ENCODE measurements around the gene HNF1B. TPM values are rescaled to one million over a fixed set of nuclear protein-coding genes. Genes with fewer than 3 reads are reported as not detected.

HNF1B gene
- total and polyA plus RNA-seq, 3 experiments from 2014 or later: 0.22 to 0.73 TPM; not detected in 1

DNA sequence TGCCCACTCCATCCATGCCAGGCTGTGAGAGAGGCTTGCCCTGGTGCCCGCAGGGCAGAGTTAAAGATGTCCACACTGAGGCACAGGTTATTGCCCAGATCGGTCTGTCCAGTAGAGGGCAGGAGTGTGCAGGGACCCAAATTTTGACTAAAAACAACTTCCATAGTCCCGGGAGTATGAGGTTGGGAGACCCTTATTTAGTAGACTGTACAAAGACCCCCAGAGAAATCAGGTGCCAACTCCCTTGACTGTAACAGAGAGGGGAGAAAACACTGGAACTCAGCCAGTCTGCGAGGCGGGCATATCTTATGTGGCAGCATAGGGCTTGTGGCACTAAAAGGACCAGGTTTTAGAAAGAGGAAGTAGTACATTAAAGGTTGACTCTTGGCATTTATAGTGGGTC lies 43.4 kb downstream of the HNF1B start:
- H3K27me3 Mint-ChIP-seq: peaks cover 6 to 49% of the 10 kb centered on the region in 2 donors

DNA sequence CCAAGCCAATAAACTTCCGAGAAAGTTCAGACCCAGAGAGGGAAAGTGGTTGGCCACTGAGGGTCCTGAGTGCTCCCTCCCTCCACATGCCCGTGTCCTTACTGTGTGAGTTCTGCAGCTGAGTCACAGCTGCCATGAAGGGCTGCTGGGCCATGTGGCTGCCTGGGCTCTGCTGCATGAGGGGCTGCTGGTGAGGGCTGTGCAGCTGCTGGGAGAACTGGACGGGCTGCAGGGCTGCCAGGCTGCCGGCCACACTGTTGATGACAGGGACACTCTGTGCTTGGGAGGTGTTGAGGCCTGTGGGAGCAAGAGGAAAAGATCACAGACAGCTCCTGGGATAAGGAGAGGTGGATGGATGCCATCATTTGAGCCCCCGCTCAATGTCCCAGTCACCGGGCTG lies 44.0 kb downstream of the HNF1B start:
- Histone ChIP-seq H3K36me3 (ENCODE audit: insufficient read depth, low read length) (no peaks in the 10 kb centered on the region), H3K4me1 (ENCODE audit: insufficient read depth, low read length) (no peaks in the 10 kb centered on the region), H3K27me3 (ENCODE audit: insufficient read depth, low read length, poor library complexity, severe bottlenecking) (peaks cover 7% of the 10 kb centered on the region), H3K27ac (ENCODE audit: low read depth, low read length) (no peak overlapping the region), H3K4me3 (ENCODE audit: low read length) (no peak overlapping the region), H3K9me3 (ENCODE audit: low read length) (no peaks in the 10 kb centered on the region)
- ChIA-PET CTCF (no interaction called here), POLR2A (no interaction called here)
- Mint-ChIP-seq H3K9me3 (no peaks in the 10 kb centered on the region), H3K27me3 (peaks cover 4 to 49% of the 10 kb centered on the region in 2 donors), H3K4me1 (peaks cover 0 to 3% (median 3%) of the 10 kb centered on the region in 3 donors), H3K4me3 (no peak overlapping the region), H3K27ac (no peak overlapping the region), H3K36me3 (no peaks in the 10 kb centered on the region)
- DNase-seq: no peak

More for the DNA sequence above, 43.4 kb downstream of the HNF1B start:
- ChIA-PET CTCF (no interaction called here), POLR2A (no interaction called here)
- Mint-ChIP-seq H3K36me3 (no peaks in the 10 kb centered on the region), H3K27ac (peak overlapping the region in 1 of 8 donors; percentile 66), H3K4me3 (peak overlapping the region in 1 of 7 donors; percentile 80), H3K9me3 (no peaks in the 10 kb centered on the region), H3K4me1 (peaks cover 0 to 3% (median 3%) of the 10 kb centered on the region in 3 donors)
- Histone ChIP-seq H3K4me1 (ENCODE audit: insufficient read depth, low read length) (no peaks in the 10 kb centered on the region), H3K4me3 (ENCODE audit: low read length) (no peak overlapping the region), H3K36me3 (ENCODE audit: insufficient read depth, low read length) (no peaks in the 10 kb centered on the region), H3K27me3 (ENCODE audit: insufficient read depth, low read length, poor library complexity, severe bottlenecking) (peaks cover 7% of the 10 kb centered on the region), H3K9me3 (ENCODE audit: low read length) (no peaks in the 10 kb centered on the region), H3K27ac (ENCODE audit: low read depth, low read length) (no peak overlapping the region)
- peak; percentile 1 to 53 (median 13) for DNase-seq

DNA sequence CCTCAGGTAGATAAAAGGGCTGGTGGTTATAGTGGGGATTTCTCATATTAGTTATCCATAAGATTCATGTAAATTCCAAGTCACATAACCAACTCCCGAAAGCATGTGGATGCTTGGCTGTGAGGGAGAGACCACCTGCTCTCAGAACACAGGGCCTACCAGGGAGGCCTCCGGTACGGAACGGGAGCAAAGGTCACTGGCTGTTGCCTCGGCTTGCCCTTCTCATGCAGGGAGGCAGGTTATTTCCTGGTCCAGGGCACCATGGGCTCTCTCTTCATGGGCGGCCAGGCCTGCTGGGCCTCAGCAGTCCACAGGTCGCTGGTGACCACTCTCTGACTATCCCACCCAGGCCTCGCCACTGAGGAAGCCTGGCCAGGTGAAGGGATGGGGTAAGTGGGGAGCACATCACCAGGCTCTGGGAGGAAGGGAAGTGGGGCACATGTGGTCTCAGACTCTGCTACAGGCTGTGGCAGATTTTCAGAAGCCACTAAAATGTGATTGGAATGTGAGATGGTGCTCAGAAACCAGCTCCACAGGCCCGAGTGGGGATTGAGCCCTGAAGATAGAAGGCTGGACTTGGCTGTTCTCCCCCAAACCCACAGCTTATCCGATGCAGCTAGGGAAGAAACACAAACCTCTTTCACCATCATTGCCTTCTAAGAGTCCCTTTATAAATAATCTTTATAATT lies 45.4 kb downstream of the HNF1B start:
- no peaks in the 10 kb centered on the region for H3K36me3 ChIP-seq (ENCODE audit: insufficient read depth, low read length)
- ChIA-PET CTCF (no interaction called here), POLR2A (no interaction called here)

GRCh38 chr17:37698911-37699255 lies 46.0 kb downstream of the HNF1B start:
- H3K4me3 ChIP-seq (ENCODE audit: low read length): no peak overlapping the region
- ChIA-PET CTCF (no interaction called here), POLR2A (no interaction called here)
- no peak overlapping the region for H3K27ac ChIP-seq (ENCODE audit: low read depth, low read length)
- peaks cover 3% of the 10 kb centered on the region for H3K27me3 ChIP-seq (ENCODE audit: insufficient read depth, low read length, poor library complexity, severe bottlenecking)
- no peaks in the 10 kb centered on the region for H3K9me3 ChIP-seq (ENCODE audit: low read length)
- H3K27me3 Mint-ChIP-seq: peaks cover 6 to 42% of the 10 kb centered on the region in 2 donors
- H3K36me3 ChIP-seq (ENCODE audit: insufficient read depth, low read length): no peaks in the 10 kb centered on the region
- H3K4me1 Mint-ChIP-seq: peaks cover 0 to 3% (median 3%) of the 10 kb centered on the region in 3 donors
- H3K36me3 Mint-ChIP-seq: peaks cover 0 to 5% (median 0%) of the 10 kb centered on the region in 3 donors
- no peaks in the 10 kb centered on the region for H3K4me1 ChIP-seq (ENCODE audit: insufficient read depth, low read length)
- H3K27ac Mint-ChIP-seq: peak overlapping the region in 1 of 8 donors; percentile 48
- H3K9me3 Mint-ChIP-seq: peaks cover 0 to 4% (median 0%) of the 10 kb centered on the region in 5 donors
- no peak overlapping the region for H3K4me3 Mint-ChIP-seq
- DNase-seq: no peak

More for the DNA sequence above, 45.4 kb downstream of the HNF1B start:
- peaks cover 0 to 3% (median 3%) of the 10 kb centered on the region in 3 donors for H3K4me1 Mint-ChIP-seq
- peaks cover 3% of the 10 kb centered on the region for H3K27me3 ChIP-seq (ENCODE audit: insufficient read depth, low read length, poor library complexity, severe bottlenecking)
- peaks cover 0 to 3% (median 0%) of the 10 kb centered on the region in 3 donors for H3K36me3 Mint-ChIP-seq
- H3K27me3 Mint-ChIP-seq: peaks cover 5 to 42% of the 10 kb centered on the region in 2 donors
- H3K4me1 ChIP-seq (ENCODE audit: insufficient read depth, low read length): no peaks in the 10 kb centered on the region
- no peak overlapping the region for H3K27ac ChIP-seq (ENCODE audit: low read depth, low read length)
- no peaks in the 10 kb centered on the region for H3K9me3 ChIP-seq (ENCODE audit: low read length)
- no peak overlapping the region for H3K27ac Mint-ChIP-seq
- DNase-seq: no peak
- H3K4me3 Mint-ChIP-seq: no peak overlapping the region
- H3K9me3 Mint-ChIP-seq: peaks cover 0 to 4% (median 0%) of the 10 kb centered on the region in 5 donors
- no peak overlapping the region for H3K4me3 ChIP-seq (ENCODE audit: low read length)

DNA sequence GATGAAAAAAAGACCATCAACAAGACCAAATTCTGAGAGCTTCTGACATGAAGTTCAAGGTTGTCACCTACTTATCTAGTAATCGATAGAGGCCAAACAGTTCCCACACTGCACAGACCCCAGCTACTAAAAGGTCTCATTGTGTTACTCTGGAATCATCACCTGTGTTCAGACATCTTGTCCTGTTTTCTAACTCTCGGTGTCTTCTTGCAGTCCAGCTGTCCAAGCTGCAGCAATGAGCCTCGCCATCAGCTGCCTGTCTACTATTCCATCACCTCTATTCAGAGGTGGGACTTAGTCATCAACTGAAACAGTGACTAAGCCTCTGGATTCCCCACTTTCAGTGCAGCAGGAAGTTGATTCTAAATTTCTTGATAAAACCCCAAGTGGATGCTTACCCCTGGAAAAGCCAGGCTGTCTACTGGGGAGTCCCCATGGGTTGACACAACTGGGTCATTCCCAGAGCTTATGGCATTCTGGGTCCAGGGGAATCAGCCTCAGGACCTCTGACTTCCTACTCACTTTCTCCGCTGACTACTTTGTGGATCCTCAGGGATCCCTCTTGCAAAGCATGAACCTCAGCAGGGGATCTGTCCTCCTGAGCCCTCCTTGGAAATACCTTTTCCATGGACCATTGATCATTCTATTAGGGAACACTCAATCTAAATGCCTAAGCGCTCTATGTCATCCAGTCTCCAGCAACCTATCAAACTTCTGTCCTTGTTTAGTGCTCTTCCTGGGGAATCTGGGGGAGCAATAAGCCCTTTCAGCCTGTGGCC lies 46.5 kb downstream of the HNF1B start:
- H3K4me3 ChIP-seq (ENCODE audit: low read length): no peak overlapping the region
- peaks cover 3% of the 10 kb centered on the region for H3K27me3 ChIP-seq (ENCODE audit: insufficient read depth, low read length, poor library complexity, severe bottlenecking)
- no peaks in the 10 kb centered on the region for H3K36me3 ChIP-seq (ENCODE audit: insufficient read depth, low read length)
- Mint-ChIP-seq H3K4me1 (peaks cover 0 to 3% (median 3%) of the 10 kb centered on the region in 3 donors), H3K36me3 (peaks cover 0 to 5% (median 0%) of the 10 kb centered on the region in 3 donors), H3K27me3 (peaks cover 6 to 42% of the 10 kb centered on the region in 2 donors), H3K27ac (no peak overlapping the region), H3K9me3 (peaks cover 0 to 4% (median 0%) of the 10 kb centered on the region in 5 donors), H3K4me3 (no peak overlapping the region)
- ChIA-PET POLR2A (no interaction called here), CTCF (no interaction called here)
- H3K9me3 ChIP-seq (ENCODE audit: low read length): no peaks in the 10 kb centered on the region
- no peak overlapping the region for H3K27ac ChIP-seq (ENCODE audit: low read depth, low read length)
- DNase-seq: no peak
- H3K4me1 ChIP-seq (ENCODE audit: insufficient read depth, low read length): no peaks in the 10 kb centered on the region

- ChIA-PET CTCF (no interaction called here), POLR2A (no interaction called here)
- no peak overlapping the region for H3K4me3 Mint-ChIP-seq
- no peaks in the 10 kb centered on the region for H3K36me3 ChIP-seq (ENCODE audit: insufficient read depth, low read length)
- H3K4me1 Mint-ChIP-seq: peaks cover 0 to 3% (median 3%) of the 10 kb centered on the region in 3 donors
- DNase-seq: no peak
- peaks cover 0 to 5% (median 0%) of the 10 kb centered on the region in 3 donors for H3K36me3 Mint-ChIP-seq
- H3K9me3 Mint-ChIP-seq: peaks cover 0 to 4% (median 0%) of the 10 kb centered on the region in 5 donors
- H3K27ac ChIP-seq (ENCODE audit: low read depth, low read length): no peak overlapping the region
- no peak overlapping the region for H3K27ac Mint-ChIP-seq
- H3K27me3 Mint-ChIP-seq: peaks cover 6 to 42% of the 10 kb centered on the region in 2 donors
- no peaks in the 10 kb centered on the region for H3K4me1 ChIP-seq (ENCODE audit: insufficient read depth, low read length)
- no peak overlapping the region for H3K4me3 ChIP-seq (ENCODE audit: low read length)
- H3K27me3 ChIP-seq (ENCODE audit: insufficient read depth, low read length, poor library complexity, severe bottlenecking): peaks cover 3% of the 10 kb centered on the region
- H3K9me3 ChIP-seq (ENCODE audit: low read length): no peaks in the 10 kb centered on the region
Measured at GRCh38 chr17:37697381-37697780, 47.5 kb downstream of the HNF1B start.

GRCh38 chr17:37696366-37696765 lies 48.5 kb downstream of the HNF1B start:
- Mint-ChIP-seq H3K36me3 (peaks cover 0 to 5% (median 0%) of the 10 kb centered on the region in 3 donors), H3K27ac (no peak overlapping the region), H3K27me3 (peaks cover 11 to 35% of the 10 kb centered on the region in 2 donors), H3K9me3 (peaks cover 0 to 4% (median 0%) of the 10 kb centered on the region in 5 donors), H3K4me1 (peaks cover 0 to under 1% (median 0%) of the 10 kb centered on the region in 3 donors), H3K4me3 (no peak overlapping the region)
- Histone ChIP-seq H3K4me1 (ENCODE audit: insufficient read depth, low read length) (no peaks in the 10 kb centered on the region), H3K4me3 (ENCODE audit: low read length) (no peak overlapping the region), H3K27ac (ENCODE audit: low read depth, low read length) (no peak overlapping the region), H3K27me3 (ENCODE audit: insufficient read depth, low read length, poor library complexity, severe bottlenecking) (peaks cover 3% of the 10 kb centered on the region), H3K36me3 (ENCODE audit: insufficient read depth, low read length) (no peaks in the 10 kb centered on the region), H3K9me3 (ENCODE audit: low read length) (no peaks in the 10 kb centered on the region)
- no peak for DNase-seq
- CTCF ChIA-PET: no interaction called here
- POLR2A ChIA-PET: no interaction called here

GRCh38 chr17:37695726-37696125 lies 49.1 kb downstream of the HNF1B start:
- H3K4me1 ChIP-seq (ENCODE audit: insufficient read depth, low read length): no peaks in the 10 kb centered on the region
- Mint-ChIP-seq H3K36me3 (peaks cover 0 to 5% (median 0%) of the 10 kb centered on the region in 3 donors), H3K27ac (no peak overlapping the region), H3K9me3 (peaks cover 0 to 4% (median 0%) of the 10 kb centered on the region in 5 donors), H3K27me3 (peaks cover 11 to 34% of the 10 kb centered on the region in 2 donors), H3K4me1 (no peaks in the 10 kb centered on the region), H3K4me3 (no peak overlapping the region)
- no peak overlapping the region for H3K4me3 ChIP-seq (ENCODE audit: low read length)
- H3K36me3 ChIP-seq (ENCODE audit: insufficient read depth, low read length): no peaks in the 10 kb centered on the region
- ChIA-PET POLR2A (no interaction called here), CTCF (no interaction called here)
- H3K9me3 ChIP-seq (ENCODE audit: low read length): no peaks in the 10 kb centered on the region
- no peak overlapping the region for H3K27ac ChIP-seq (ENCODE audit: low read depth, low read length)
- peaks cover 3% of the 10 kb centered on the region for H3K27me3 ChIP-seq (ENCODE audit: insufficient read depth, low read length, poor library complexity, severe bottlenecking)
- DNase-seq: no peak
